Tibial nerve (tissue), 4 donors: ENCODE results near the gene CSNK2A1. TPM values are rescaled to one million over a fixed set of nuclear protein-coding genes. Genes with fewer than 3 reads are reported as not detected.
"Not testable (repeated sequence)": the region's sequence is repeated elsewhere in the genome, so short reads cannot be mapped to it uniquely, and the experiment has no call there.

Experiments
- DNase-seq, 2 donors: peaks; one replicate each; pipeline ENCODE4 v3.0.0-alpha.2; 2019; ENCODE audit warnings: low spot score in 2 of 2
- H3K27ac ChIP-seq, 4 donors: fragments of 200-600 bp; sonication (generic) in 3 of 4; one replicate each; pipeline ENCODE4 v1.5.1; 2017 to 2019; ENCODE audit warnings: mild to moderate bottlenecking in 1 of 4
- H3K27me3 ChIP-seq, 2 donors: fragments of 200-600 bp; sonication (generic) in 1 of 2; one replicate each; pipeline versions ENCODE4 v1.5.1 to v1.6.0; 2017 to 2019
- H3K36me3 ChIP-seq, 3 donors: fragments of 200-600 bp; sonication (generic); one replicate each; pipeline ENCODE4 v1.5.1; 2018 to 2019
- H3K4me1 ChIP-seq, 4 donors: fragments of 200-600 bp; sonication (generic) in 3 of 4; one replicate each; pipeline ENCODE4 v1.5.1; 2017 to 2019
- H3K4me3 ChIP-seq, 4 donors: fragments of 200-600 bp; sonication (generic) in 3 of 4; one replicate each; pipeline ENCODE4 v1.5.1; 2017 to 2019; ENCODE audit warnings: mild to moderate bottlenecking in 1 of 4, moderate library complexity in 1 of 4
- H3K9me3 ChIP-seq, 4 donors: fragments of 200-600 bp; sonication (generic) in 3 of 4; one replicate each; pipeline ENCODE4 v1.5.1; 2017 to 2019
- EP300 ChIP-seq, 2 donors: sonication (generic); formaldehyde crosslinking; IDR thresholded peaks; one replicate each; pipeline ENCODE4 v1.6.1; 2017; ENCODE audit warnings: antibody characterized with exemption in 2 of 2, mild to moderate bottlenecking in 1 of 2
- POLR2A ChIP-seq, 2 donors: fragments of 450-650 bp; IDR thresholded peaks; one replicate each; pipeline ENCODE4 v1.6.1; 2017; ENCODE audit warnings: antibody characterized with exemption in 2 of 2, mild to moderate bottlenecking in 2 of 2, moderate library complexity in 2 of 2
- WGBS, 2 donors: methylation state at CpG; one replicate each; pipeline ENCODE4 v1.1.5; 2018; 5-methylcytosine and 5-hydroxymethylcytosine counted together
- total RNA-seq, 4 donors: library from RNA; depleted of rRNA; stranded (reverse); fragments of >200 nt; gene quantifications; one replicate each; pipeline ENCODE4 v1.1.0, GENCODE V29; 2016
- TF ChIP-seq, protein P1 (sequence below), 5 experiments: fragments of 200-600 bp in 3 of 5; fragments of 450-650 bp in 2 of 5; sonication (generic) in 3 of 5; IDR thresholded peaks; one replicate each; pipeline ENCODE4 v1.5.1; 2016 to 2019; ENCODE audit warnings: antibody characterized with exemption in 5 of 5, mild to moderate bottlenecking in 3 of 5, moderate library complexity in 2 of 5

CSNK2A1 gene
- total RNA-seq, 4 donors from 2014 or later: 60.7 to 73.0 (median 64.1) TPM

DNA sequence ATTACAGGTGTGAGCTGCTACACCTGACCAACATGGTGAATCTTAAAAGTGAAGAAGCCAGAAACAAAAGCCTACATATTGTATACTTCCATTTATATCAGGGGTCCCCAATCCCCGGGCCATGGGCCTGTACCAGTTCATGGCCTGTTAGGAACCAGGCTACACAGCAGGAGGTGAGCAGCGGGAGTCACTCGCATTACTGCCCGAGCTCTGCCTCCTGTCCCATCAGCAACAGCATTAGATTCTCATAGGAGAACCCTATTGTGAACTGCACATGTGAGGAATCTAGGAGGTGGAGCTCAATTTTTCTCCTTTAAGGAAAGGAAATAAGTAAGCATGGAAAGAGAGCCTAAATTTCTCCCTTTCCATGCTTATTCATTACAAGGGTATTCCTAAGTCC is 21.7 kb downstream of the CSNK2A1 start:
- no peak for DNase-seq
- WGBS, 2 donors: 76 to 99% methylated on average over 4 of the region's 4 CpGs
- Histone ChIP-seq H3K27me3 (no peaks in the 10 kb centered on the region), H3K27ac (no peak overlapping the region), H3K4me1 (peaks cover 0 to 3% (median 0%) of the 10 kb centered on the region in 4 donors), H3K36me3 (peaks cover 0 to 71% (median 0%) of the 10 kb centered on the region in 3 donors), H3K4me3 (no peak overlapping the region), H3K9me3 (peaks cover 0 to 35% (median 5%) of the 10 kb centered on the region in 4 donors)
- TF ChIP-seq EP300 (IDR thresholded peaks at IDR 0.05) (no peak), POLR2A (IDR thresholded peaks at IDR 0.05) (no peak)
- TF ChIP-seq, protein P1, sequence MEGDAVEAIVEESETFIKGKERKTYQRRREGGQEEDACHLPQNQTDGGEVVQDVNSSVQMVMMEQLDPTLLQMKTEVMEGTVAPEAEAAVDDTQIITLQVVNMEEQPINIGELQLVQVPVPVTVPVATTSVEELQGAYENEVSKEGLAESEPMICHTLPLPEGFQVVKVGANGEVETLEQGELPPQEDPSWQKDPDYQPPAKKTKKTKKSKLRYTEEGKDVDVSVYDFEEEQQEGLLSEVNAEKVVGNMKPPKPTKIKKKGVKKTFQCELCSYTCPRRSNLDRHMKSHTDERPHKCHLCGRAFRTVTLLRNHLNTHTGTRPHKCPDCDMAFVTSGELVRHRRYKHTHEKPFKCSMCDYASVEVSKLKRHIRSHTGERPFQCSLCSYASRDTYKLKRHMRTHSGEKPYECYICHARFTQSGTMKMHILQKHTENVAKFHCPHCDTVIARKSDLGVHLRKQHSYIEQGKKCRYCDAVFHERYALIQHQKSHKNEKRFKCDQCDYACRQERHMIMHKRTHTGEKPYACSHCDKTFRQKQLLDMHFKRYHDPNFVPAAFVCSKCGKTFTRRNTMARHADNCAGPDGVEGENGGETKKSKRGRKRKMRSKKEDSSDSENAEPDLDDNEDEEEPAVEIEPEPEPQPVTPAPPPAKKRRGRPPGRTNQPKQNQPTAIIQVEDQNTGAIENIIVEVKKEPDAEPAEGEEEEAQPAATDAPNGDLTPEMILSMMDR (IDR thresholded peaks at IDR 0.05): no peak

- Histone ChIP-seq H3K27ac (no peak overlapping the region), H3K9me3 (peaks cover 0 to 26% (median 5%) of the 10 kb centered on the region in 4 donors), H3K4me1 (peaks cover 0 to 15% (median 0%) of the 10 kb centered on the region in 4 donors), H3K27me3 (no peaks in the 10 kb centered on the region), H3K4me3 (no peak overlapping the region), H3K36me3 (peaks cover 0 to 54% (median 0%) of the 10 kb centered on the region in 3 donors)
- DNase-seq: no peak
- no peak for TF ChIP-seq POLR2A (IDR thresholded peaks at IDR 0.05)
- TF ChIP-seq, protein P1 (IDR thresholded peaks at IDR 0.05): no peak
- TF ChIP-seq EP300 (IDR thresholded peaks at IDR 0.05): no peak
These were observed 23.6 kb downstream of the CSNK2A1 start for GRCh38 chr20:519999-520398.

DNA sequence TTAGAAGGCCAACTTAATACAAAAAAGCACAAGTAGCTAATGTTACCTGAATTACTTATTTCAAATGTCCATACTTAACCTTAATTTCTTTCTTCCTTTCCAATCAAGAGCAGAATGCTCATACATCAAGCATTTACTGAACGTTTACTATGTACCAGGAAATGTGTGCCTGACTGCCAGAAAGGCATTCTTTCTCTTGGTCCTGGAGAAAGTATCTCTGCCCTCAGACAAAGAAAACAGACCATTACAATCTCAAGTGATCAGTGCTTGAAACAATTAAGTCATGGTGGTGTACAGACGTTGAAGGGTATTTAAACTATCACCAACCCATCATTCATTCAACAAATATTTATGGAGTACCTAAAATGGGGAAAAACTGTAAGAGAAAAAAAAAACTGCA is 26.4 kb downstream of the CSNK2A1 start:
- H3K27ac ChIP-seq: no peak overlapping the region
- TF ChIP-seq, protein P1 (IDR thresholded peaks at IDR 0.05): no peak
- no peak for TF ChIP-seq POLR2A (IDR thresholded peaks at IDR 0.05)
- no peak for TF ChIP-seq EP300 (IDR thresholded peaks at IDR 0.05)
- H3K27me3 ChIP-seq: no peaks in the 10 kb centered on the region
- H3K4me1 ChIP-seq: peaks cover 0 to 31% (median 0%) of the 10 kb centered on the region in 4 donors
- DNase-seq: no peak
- no peak overlapping the region for H3K4me3 ChIP-seq
- 11 to 15% methylated on average over 2 of the region's 2 CpGs for WGBS, 2 donors
- H3K9me3 ChIP-seq: peaks cover 0 to 26% (median 5%) of the 10 kb centered on the region in 4 donors
- H3K36me3 ChIP-seq: peaks cover 0 to 29% (median 0%) of the 10 kb centered on the region in 3 donors

- H3K4me1 ChIP-seq: peaks cover 0 to 35% (median 0%) of the 10 kb centered on the region in 4 donors
- no peak overlapping the region for H3K4me3 ChIP-seq
- 55 to 64% methylated on average over 2 of the region's 2 CpGs for WGBS, 2 donors
- H3K27me3 ChIP-seq: no peaks in the 10 kb centered on the region
- TF ChIP-seq, protein P1 (IDR thresholded peaks at IDR 0.05): no peak
- TF ChIP-seq EP300 (IDR thresholded peaks at IDR 0.05): no peak
- no peak for DNase-seq
- peaks cover 0 to 26% (median 5%) of the 10 kb centered on the region in 4 donors for H3K9me3 ChIP-seq
- peaks cover 0 to 25% (median 0%) of the 10 kb centered on the region in 3 donors for H3K36me3 ChIP-seq
- no peak overlapping the region for H3K27ac ChIP-seq
These were observed 26.8 kb downstream of the CSNK2A1 start for GRCh38 chr20:516799-517198.

DNA sequence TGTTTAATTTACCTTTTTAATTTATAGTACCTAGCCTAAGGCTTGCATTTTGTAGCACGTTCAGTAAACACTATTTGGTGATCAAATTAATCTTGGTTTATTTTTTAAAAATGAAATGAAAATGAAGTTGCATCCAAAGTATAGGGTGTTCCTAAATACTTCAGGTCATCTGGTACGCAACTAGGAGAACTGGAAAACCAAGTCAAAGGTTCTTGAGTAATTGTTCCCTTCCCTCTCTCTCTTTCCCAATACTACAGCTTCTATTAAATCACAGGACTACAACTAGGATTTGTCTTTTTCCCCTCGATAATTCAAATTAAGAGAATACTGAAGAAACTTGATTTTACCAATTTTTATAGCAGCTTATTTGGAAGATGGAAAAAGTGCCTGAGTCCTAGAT is 27.9 kb downstream of the CSNK2A1 start:
- H3K27me3 ChIP-seq: no peaks in the 10 kb centered on the region
- H3K4me1 ChIP-seq: peaks cover 0 to 41% (median 0%) of the 10 kb centered on the region in 4 donors
- no peak overlapping the region for H3K4me3 ChIP-seq
- H3K27ac ChIP-seq: no peak overlapping the region
- 81 to 92% methylated on average over 3 of the region's 3 CpGs for whole genome bisulfite sequencing, 2 donors
- peaks cover 0 to 17% (median 5%) of the 10 kb centered on the region in 4 donors for H3K9me3 ChIP-seq
- no peak for TF ChIP-seq EP300 (IDR thresholded peaks at IDR 0.05)
- H3K36me3 ChIP-seq: peaks cover 0 to 14% (median 0%) of the 10 kb centered on the region in 3 donors
- no peak for DNase-seq

- TF ChIP-seq, protein P1 (IDR thresholded peaks at IDR 0.05): no peak
- TF ChIP-seq POLR2A (IDR thresholded peaks at IDR 0.05): no peak
- TF ChIP-seq EP300 (IDR thresholded peaks at IDR 0.05): no peak
- no peaks in the 10 kb centered on the region for H3K36me3 ChIP-seq
- no peaks in the 10 kb centered on the region for H3K27me3 ChIP-seq
- H3K4me1 ChIP-seq: peaks cover 0 to 41% (median 0%) of the 10 kb centered on the region in 4 donors
- H3K4me3 ChIP-seq: no peak overlapping the region
- DNase-seq: no peak
- no peak overlapping the region for H3K27ac ChIP-seq
- no peaks in the 10 kb centered on the region for H3K9me3 ChIP-seq
- 90 to 92% methylated on average over 2 of the region's 2 CpGs for WGBS, 2 donors
These were observed 30.2 kb downstream of the CSNK2A1 start for GRCh38 chr20:513429-513828.

DNA sequence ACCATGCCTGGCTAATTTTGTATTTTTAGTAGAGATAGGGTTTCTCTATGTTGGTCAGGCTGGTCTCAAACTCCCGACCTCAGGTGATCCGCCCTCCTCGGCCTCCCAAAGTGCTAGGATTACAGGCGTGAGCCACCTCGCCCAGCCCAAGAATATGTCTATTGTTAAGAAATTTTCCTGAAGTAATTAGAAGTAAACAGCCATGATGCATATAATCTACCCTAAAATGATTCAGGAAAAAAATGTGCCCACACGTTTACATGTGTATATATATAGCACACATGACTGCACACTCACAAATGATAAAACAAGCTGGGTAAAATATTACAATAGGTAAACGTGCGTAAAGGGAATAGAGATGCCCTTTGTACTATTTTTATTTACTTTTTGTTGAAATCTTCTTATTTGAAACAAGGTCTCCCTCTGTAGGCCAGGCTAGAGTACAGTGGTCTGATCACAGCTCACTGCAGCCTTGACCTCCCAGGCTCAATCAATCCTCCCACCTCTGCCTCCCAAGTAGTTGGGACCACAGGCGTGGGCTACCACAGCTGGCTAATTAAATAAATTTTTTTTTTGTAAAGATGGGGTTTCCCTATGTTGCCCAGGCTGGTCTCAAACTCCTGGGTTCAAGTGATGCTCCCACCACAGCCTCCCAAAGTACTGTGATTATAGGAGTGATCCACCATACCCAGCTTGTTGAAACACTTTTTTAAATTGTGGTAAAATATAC is 33.1 kb downstream of the CSNK2A1 start:
- not testable (repeated sequence) for DNase-seq, H3K4me3 ChIP-seq, H3K27ac ChIP-seq, H3K27me3 ChIP-seq, H3K9me3 ChIP-seq
- H3K36me3 ChIP-seq: peaks cover 0 to 23% (median 0%) of the 10 kb centered on the region in 3 donors
- peaks cover 0 to 34% (median 0%) of the 10 kb centered on the region in 4 donors for H3K4me1 ChIP-seq
- 81 to 85% methylated on average over 9 of the region's 9 CpGs for WGBS, 2 donors

DNA sequence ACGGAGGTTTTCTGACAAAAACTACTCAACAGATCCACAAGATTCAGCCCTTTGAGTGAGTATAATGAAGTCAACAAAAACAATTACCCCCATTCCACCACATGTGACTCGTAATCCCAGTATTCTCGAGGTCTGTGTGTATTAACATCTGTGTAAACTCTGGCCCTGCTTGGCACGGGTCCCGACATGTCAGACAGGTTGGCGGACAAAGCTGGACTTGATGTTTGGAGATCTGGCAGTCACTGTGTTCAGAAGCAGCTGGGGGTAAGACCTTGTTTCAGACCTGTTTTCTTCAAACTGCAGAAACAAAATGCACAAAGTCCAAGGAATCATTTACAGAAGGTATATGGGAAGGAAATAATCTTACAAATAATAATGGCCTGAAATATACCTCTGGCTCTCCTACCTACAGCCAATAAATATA is 35.2 kb downstream of the CSNK2A1 start:
- H3K9me3 ChIP-seq, H3K27me3 ChIP-seq, H3K27ac ChIP-seq, H3K4me3 ChIP-seq, DNase-seq: not testable (repeated sequence)
- Histone ChIP-seq H3K4me1 (peaks cover 0 to 25% (median 0%) of the 10 kb centered on the region in 4 donors), H3K36me3 (peaks cover 0 to 40% (median 5%) of the 10 kb centered on the region in 3 donors)
- 57 to 64% methylated on average over 6 of the region's 6 CpGs for whole genome bisulfite sequencing, 2 donors
